ENCODE measurements around the gene WFIKKN1. TPM values are rescaled to one million over a fixed set of nuclear protein-coding genes. Genes with fewer than 3 reads are reported as not detected.

The WFIKKN1 gene
- polyA plus RNA-seq, 3 donors = 0.76 TPM; not detected in 2

DNA sequence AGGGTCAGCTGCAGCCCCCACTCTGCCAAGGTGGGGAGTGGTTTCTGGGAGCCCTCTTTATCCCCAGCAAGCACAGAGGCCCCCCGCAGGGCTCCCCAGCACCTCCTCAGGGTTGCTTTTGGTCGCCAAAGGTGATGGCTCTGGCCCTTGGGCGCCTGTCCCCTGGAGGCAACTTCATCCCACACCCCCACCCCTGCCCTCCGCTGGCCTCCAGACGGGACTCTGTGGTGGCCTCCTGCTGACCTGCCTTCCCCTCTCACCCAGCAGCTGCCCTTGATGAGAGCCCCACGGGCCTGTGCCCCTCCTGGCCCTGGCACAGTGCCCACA is 29.3 kb downstream of the WFIKKN1 start:
- peak overlapping the region in 1 of 7 donors; percentile 30 for H3K27ac Mint-ChIP-seq
- Histone ChIP-seq H3K4me1 (ENCODE audit: control insufficient read depth in 1 of 2, insufficient read depth in 2 of 2, low read length in 2 of 2) (peaks cover 11 to 16% of the 10 kb centered on the region in 2 donors), H3K4me3 (replicated peaks in 1 of 3; ENCODE audit: low read depth in 2 of 3, low read length in 3 of 3) (peak overlapping the region in 2 of 3 experiments; percentile 27 to 65), H3K9me3 (replicated peaks in 1 of 2; ENCODE audit: control insufficient read depth in 1 of 2, insufficient read depth in 1 of 2, low read length in 2 of 2) (no peaks in the 10 kb centered on the region), H4K20me1 (ENCODE audit: insufficient read depth, low read length) (no peaks in the 10 kb centered on the region), H2AFZ (ENCODE audit: insufficient read depth, low read depth, low read length, poor library complexity, severe bottlenecking) (peak overlapping the region; percentile 87), H3K27me3 (ENCODE audit: control insufficient read depth in 2 of 2, insufficient read depth in 2 of 2, low read length in 2 of 2) (no peaks in the 10 kb centered on the region), H3K79me2 (ENCODE audit: insufficient read depth, low read length) (no peaks in the 10 kb centered on the region), H3K9ac (ENCODE audit: insufficient read depth, low read length, poor library complexity, severe bottlenecking) (peak overlapping the region; percentile 13), H3K27ac (ENCODE audit: low read depth in 1 of 2, low read length in 2 of 2) (peak overlapping the region in 1 of 2 donors; percentile 40), H3K4me2 (replicated peaks; ENCODE audit: extremely low read depth, low read length, poor library complexity, severe bottlenecking) (peak overlapping the region; percentile 79), H3K36me3 (replicated peaks in 1 of 2; ENCODE audit: control insufficient read depth in 1 of 2, insufficient read depth in 2 of 2, low read length in 2 of 2) (no peaks in the 10 kb centered on the region)
- intact Hi-C loops (cut with micrococcal nuclease) = loop anchor here (2.0 to 5.0 kb wide), 2 partner anchors 23 to 83 kb away; partner anchors contain the start of gene METTL26 (in 2 of the 2)
- H3K27me3 Mint-ChIP-seq (ENCODE audit: low read depth in 3 of 3) = peaks cover 0 to 3% (median 0%) of the 10 kb centered on the region in 3 donors
- H3K36me3 Mint-ChIP-seq = peaks cover 0 to 6% of the 10 kb centered on the region in 2 donors
- H3K4me3 Mint-ChIP-seq = peak overlapping the region in 1 of 2 donors; percentile 65
- no peaks in the 10 kb centered on the region for H3K9me3 Mint-ChIP-seq
- WGBS (ENCODE audit: insufficient coverage) = 40% methylated on average over 4 of the region's 6 CpGs
- TF ChIP-seq, protein P1, sequence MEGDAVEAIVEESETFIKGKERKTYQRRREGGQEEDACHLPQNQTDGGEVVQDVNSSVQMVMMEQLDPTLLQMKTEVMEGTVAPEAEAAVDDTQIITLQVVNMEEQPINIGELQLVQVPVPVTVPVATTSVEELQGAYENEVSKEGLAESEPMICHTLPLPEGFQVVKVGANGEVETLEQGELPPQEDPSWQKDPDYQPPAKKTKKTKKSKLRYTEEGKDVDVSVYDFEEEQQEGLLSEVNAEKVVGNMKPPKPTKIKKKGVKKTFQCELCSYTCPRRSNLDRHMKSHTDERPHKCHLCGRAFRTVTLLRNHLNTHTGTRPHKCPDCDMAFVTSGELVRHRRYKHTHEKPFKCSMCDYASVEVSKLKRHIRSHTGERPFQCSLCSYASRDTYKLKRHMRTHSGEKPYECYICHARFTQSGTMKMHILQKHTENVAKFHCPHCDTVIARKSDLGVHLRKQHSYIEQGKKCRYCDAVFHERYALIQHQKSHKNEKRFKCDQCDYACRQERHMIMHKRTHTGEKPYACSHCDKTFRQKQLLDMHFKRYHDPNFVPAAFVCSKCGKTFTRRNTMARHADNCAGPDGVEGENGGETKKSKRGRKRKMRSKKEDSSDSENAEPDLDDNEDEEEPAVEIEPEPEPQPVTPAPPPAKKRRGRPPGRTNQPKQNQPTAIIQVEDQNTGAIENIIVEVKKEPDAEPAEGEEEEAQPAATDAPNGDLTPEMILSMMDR (IDR thresholded peaks at IDR 0.05) = no peak
- DNase-seq = no peak
- H3K4me1 Mint-ChIP-seq = peaks cover 10% of the 10 kb centered on the region

DNA sequence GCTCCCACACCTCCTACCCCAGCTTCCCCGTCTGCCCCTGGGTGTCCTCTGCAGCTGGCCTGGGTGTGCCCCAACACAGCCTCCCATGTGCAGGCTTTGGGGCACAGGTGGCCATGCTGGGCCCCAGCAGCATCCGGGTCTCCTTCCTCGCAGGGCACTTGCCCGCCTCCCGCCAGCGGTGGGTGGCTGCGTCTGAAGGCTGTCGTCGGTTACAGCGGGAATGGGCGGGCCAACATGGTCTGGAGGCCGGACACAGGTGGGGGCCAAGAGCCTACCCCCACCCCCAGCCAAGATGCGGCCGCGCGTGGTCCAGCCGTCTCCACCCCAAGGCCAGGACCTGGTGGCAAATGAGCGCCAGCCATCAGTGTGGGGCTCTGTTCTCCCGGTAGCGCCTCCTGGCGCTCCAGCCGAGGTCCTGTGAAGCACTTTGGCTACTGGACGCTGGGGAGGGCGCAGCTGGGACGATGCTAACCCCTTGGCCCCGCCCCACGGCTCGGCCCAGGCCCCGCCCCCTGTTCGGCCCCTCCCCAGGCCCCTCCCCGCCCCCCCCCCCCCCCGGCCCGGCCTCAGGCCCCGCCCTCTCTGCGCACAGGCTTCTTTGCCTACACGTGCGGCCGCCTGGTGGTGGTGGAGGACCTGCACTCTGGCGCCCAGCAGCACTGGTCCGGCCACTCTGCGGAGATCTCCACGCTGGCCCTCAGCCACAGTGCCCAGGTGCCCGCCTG is 29.8 kb downstream of the WFIKKN1 start:
- TF ChIP-seq, protein P1 (IDR thresholded peaks at IDR 0.05) = peak; percentile 72
- WGBS (ENCODE audit: insufficient coverage) = under 1% methylated on average over 22 of the region's 43 CpGs
- Histone ChIP-seq H2AFZ (ENCODE audit: insufficient read depth, low read depth, low read length, poor library complexity, severe bottlenecking) (peak overlapping the region; percentile 87), H3K4me1 (ENCODE audit: control insufficient read depth in 1 of 2, insufficient read depth in 2 of 2, low read length in 2 of 2) (peaks cover 11 to 16% of the 10 kb centered on the region in 2 donors), H3K9ac (ENCODE audit: insufficient read depth, low read length, poor library complexity, severe bottlenecking) (peak overlapping the region; percentile 13), H3K9me3 (replicated peaks in 1 of 2; ENCODE audit: control insufficient read depth in 1 of 2, insufficient read depth in 1 of 2, low read length in 2 of 2) (no peaks in the 10 kb centered on the region), H3K27me3 (ENCODE audit: control insufficient read depth in 2 of 2, insufficient read depth in 2 of 2, low read length in 2 of 2) (no peaks in the 10 kb centered on the region), H4K20me1 (ENCODE audit: insufficient read depth, low read length) (no peaks in the 10 kb centered on the region), H3K27ac (ENCODE audit: low read depth in 1 of 2, low read length in 2 of 2) (peak overlapping the region in 1 of 2 donors; percentile 40), H3K79me2 (ENCODE audit: insufficient read depth, low read length) (no peaks in the 10 kb centered on the region), H3K4me3 (replicated peaks in 1 of 3; ENCODE audit: low read depth in 2 of 3, low read length in 3 of 3) (peak overlapping the region; percentile 4 to 65 (median 27)), H3K36me3 (replicated peaks in 1 of 2; ENCODE audit: control insufficient read depth in 1 of 2, insufficient read depth in 2 of 2, low read length in 2 of 2) (no peaks in the 10 kb centered on the region), H3K4me2 (replicated peaks; ENCODE audit: extremely low read depth, low read length, poor library complexity, severe bottlenecking) (peak overlapping the region; percentile 79)
- peaks cover 0 to 3% (median 2%) of the 10 kb centered on the region in 3 donors for H3K27me3 Mint-ChIP-seq (ENCODE audit: low read depth in 3 of 3)
- H3K27ac Mint-ChIP-seq = peak overlapping the region in 3 of 7 donors; percentile 8 to 30 (median 24)
- no peaks in the 10 kb centered on the region for H3K9me3 Mint-ChIP-seq
- intact Hi-C loops (cut with micrococcal nuclease) = loop anchor here (2.0 to 5.0 kb wide), 2 partner anchors 24 to 83 kb away; partner anchors contain the start of gene METTL26 (in 2 of the 2)
- H3K36me3 Mint-ChIP-seq = peaks cover 0 to 6% of the 10 kb centered on the region in 2 donors
- peak overlapping the region; percentile 65 to 73 for H3K4me3 Mint-ChIP-seq
- H3K4me1 Mint-ChIP-seq = peaks cover 10% of the 10 kb centered on the region
- DNase-seq = peak; percentile 91 to 94 (median 93)
